Transverse colon (tissue), 3 donors: ENCODE results near the gene GOT1.

ENCODE experiments used
- POLR2A ChIP-seq: fragments of 450-650 bp; IDR thresholded peaks from one replicate; pipeline ENCODE4 v1.6.1; 2016; ENCODE audit warnings: antibody characterized with exemption, mild to moderate bottlenecking, moderate library complexity
- TF ChIP-seq, protein P1 (sequence below), 5 experiments: fragments of 200-600 bp in 3 of 5; fragments of 450-650 bp in 2 of 5; sonication (generic) in 3 of 5; IDR thresholded peaks; 1 replicate in 2 of 5; 2 replicates in 3 of 5; pipeline ENCODE4 v1.5.1; 2016 to 2017; ENCODE audit warnings: antibody characterized with exemption in 5 of 5, inconsistent platforms in 3 of 5, mild to moderate bottlenecking in 2 of 5, moderate library complexity in 1 of 5

DNA sequence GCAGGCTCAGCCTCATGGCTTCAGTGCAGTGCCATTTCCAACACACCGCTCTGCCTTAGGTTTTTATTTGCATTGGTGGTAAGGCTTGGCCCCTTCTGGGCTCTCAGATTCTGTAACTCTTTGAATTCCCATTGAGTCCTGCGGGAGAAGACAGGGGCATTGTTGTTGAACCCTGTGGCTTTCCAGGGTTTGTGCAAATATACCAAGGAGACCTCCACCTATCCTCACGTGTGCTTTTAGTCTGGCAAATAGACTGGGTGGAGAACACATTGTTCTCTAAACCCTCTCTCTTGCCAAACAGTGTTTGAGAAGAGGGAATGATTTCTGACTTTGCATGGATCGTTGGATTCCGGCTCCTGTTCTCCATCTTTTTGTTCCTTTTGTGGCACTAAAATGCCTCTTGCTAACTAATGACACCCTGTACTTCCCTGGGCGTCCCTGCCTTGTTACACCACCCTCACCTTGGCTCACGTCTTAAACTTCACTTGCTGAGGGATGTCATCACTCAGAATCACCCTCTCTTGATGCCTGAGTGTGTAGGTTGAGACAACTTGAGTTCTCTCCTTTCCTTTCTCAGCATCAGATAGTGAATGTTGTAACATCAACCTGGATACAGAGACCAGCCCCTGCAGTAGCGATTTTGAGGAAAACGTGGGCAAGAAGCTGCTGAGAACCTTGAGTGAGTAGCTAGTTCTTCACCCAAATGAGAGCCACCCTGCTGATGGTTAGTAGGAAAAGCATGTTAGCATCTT lies 40.5 kb downstream of the GOT1 start:
- TF ChIP-seq, protein P1, sequence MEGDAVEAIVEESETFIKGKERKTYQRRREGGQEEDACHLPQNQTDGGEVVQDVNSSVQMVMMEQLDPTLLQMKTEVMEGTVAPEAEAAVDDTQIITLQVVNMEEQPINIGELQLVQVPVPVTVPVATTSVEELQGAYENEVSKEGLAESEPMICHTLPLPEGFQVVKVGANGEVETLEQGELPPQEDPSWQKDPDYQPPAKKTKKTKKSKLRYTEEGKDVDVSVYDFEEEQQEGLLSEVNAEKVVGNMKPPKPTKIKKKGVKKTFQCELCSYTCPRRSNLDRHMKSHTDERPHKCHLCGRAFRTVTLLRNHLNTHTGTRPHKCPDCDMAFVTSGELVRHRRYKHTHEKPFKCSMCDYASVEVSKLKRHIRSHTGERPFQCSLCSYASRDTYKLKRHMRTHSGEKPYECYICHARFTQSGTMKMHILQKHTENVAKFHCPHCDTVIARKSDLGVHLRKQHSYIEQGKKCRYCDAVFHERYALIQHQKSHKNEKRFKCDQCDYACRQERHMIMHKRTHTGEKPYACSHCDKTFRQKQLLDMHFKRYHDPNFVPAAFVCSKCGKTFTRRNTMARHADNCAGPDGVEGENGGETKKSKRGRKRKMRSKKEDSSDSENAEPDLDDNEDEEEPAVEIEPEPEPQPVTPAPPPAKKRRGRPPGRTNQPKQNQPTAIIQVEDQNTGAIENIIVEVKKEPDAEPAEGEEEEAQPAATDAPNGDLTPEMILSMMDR (IDR thresholded peaks at IDR 0.05): no peak
- no peak for TF ChIP-seq POLR2A
